HG02981 (cell line): ENCODE measurements around the gene AGK.

Experiments
- ATAC-seq: cut with Tn5 transposase; IDR thresholded peaks from one replicate; pipeline ENCODE4 v1.9.1; 2021; ENCODE audit warnings: mild to moderate bottlenecking, moderate library complexity; ENCODE audit not compliant: unreplicated experiment

Gene AGK

GRCh38 chr7:141700848-141701371 lies 149.7 kb downstream of the AGK start:
- ATAC-seq, result peak; percentile 1

GRCh38 chr7:141701489-141702046 lies 150.4 kb downstream of the AGK start:
- peak; percentile 81 for ATAC-seq

- peak; percentile 66 for ATAC-seq
Measured at GRCh38 chr7:141702047-141702567, 150.9 kb downstream of the AGK start, which contains the start of gene DENND11. DENND11 (minus strand) TSS chr7:141702166; CDS start chr7:141702153, 13 bp downstream.

GRCh38 chr7:141702892-141703291 lies 151.7 kb downstream of the AGK start:
- no peak for ATAC-seq

- no peak for ATAC-seq
Measured at GRCh38 chr7:141704112-141704511, 152.9 kb downstream of the AGK start.

- no peak for ATAC-seq
Measured at GRCh38 chr7:141704741-141705140, 153.5 kb downstream of the AGK start.
